ENCODE measurements around the gene ABCC4. TPM values are rescaled to one million over a fixed set of nuclear protein-coding genes. Genes with fewer than 3 reads are reported as not detected.

ABCC4 gene
- polyA plus RNA-seq, 1 donor from 2014 or later = 2.4 TPM

DNA sequence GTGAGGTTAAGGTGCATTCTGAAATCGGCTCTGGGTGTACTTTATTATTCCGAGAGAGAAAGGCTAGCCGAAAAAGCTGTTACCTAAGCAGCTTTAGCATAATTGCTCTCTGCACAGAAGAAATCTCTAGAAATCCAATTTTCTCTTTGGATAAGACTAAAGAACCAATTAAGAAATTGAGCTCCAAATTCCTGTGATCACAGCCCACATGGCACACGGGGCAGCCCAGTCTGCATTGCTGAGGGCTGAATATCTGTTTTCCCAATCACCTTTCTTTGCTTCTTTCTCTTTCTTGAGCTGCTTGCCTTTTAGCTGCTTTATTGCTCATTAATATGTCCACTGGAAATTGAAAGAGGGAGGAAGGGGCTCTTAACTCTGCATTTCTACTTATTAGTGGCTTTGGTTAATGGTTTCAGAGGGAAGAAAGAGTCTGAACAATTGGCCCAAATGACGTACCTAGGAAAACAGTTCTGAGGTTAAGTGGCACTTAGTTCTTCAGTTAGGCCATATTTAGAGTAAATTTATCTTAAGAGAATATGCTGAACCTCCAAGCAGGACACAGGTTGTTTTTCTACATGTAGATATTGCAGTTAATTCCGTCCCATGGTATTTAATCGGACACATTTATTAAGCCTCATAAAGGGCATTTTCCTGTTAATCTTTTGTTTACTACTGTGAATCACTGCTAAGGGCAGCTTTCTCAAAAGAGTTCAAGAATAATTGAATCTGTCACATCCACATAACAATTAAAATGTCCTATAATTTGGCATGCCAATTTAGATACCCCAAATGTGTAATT lies 265.7 kb downstream of the ABCC4 start:
- Histone ChIP-seq H3K27me3 (ENCODE audit: insufficient read depth, low read depth, low read length) (no peaks in the 10 kb centered on the region), H3K9ac (ENCODE audit: low read length) (no peak overlapping the region), H3K4me3 (ENCODE audit: low read length) (no peak overlapping the region), H3K79me2 (replicated peaks; ENCODE audit: insufficient read depth, low read length) (no peaks in the 10 kb centered on the region), H3K36me3 (ENCODE audit: insufficient read depth, low read length) (no peaks in the 10 kb centered on the region), H4K20me1 (ENCODE audit: insufficient read depth) (no peaks in the 10 kb centered on the region), H3K4me2 (ENCODE audit: low read length) (no peak overlapping the region), H2AFZ (ENCODE audit: low read depth, low read length) (no peak overlapping the region), H3F3A (ENCODE audit: insufficient read depth, low read length, poor library complexity, severe bottlenecking) (no peaks in the 10 kb centered on the region), H3K9me3 (ENCODE audit: low read length) (no peaks in the 10 kb centered on the region), H3K9me2 (ENCODE audit: insufficient read depth, low read length) (no peaks in the 10 kb centered on the region), H3K27ac (ENCODE audit: low read length) (no peak overlapping the region)
- TF ChIP-seq, protein P1, sequence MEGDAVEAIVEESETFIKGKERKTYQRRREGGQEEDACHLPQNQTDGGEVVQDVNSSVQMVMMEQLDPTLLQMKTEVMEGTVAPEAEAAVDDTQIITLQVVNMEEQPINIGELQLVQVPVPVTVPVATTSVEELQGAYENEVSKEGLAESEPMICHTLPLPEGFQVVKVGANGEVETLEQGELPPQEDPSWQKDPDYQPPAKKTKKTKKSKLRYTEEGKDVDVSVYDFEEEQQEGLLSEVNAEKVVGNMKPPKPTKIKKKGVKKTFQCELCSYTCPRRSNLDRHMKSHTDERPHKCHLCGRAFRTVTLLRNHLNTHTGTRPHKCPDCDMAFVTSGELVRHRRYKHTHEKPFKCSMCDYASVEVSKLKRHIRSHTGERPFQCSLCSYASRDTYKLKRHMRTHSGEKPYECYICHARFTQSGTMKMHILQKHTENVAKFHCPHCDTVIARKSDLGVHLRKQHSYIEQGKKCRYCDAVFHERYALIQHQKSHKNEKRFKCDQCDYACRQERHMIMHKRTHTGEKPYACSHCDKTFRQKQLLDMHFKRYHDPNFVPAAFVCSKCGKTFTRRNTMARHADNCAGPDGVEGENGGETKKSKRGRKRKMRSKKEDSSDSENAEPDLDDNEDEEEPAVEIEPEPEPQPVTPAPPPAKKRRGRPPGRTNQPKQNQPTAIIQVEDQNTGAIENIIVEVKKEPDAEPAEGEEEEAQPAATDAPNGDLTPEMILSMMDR (IDR thresholded peaks at IDR 0.05; ENCODE audit: poor library complexity, severe bottlenecking) = no peak
- TF ChIP-seq POLR2AphosphoS5 (IDR thresholded peaks at IDR 0.05) (no peak), MXI1 (conservative IDR thresholded peaks at IDR 0.05; ENCODE audit: poor library complexity, severe bottlenecking) (no peak), EP300 (conservative IDR thresholded peaks at IDR 0.05; ENCODE audit: poor library complexity, severe bottlenecking) (no peak)
- TF ChIP-seq, protein P2, sequence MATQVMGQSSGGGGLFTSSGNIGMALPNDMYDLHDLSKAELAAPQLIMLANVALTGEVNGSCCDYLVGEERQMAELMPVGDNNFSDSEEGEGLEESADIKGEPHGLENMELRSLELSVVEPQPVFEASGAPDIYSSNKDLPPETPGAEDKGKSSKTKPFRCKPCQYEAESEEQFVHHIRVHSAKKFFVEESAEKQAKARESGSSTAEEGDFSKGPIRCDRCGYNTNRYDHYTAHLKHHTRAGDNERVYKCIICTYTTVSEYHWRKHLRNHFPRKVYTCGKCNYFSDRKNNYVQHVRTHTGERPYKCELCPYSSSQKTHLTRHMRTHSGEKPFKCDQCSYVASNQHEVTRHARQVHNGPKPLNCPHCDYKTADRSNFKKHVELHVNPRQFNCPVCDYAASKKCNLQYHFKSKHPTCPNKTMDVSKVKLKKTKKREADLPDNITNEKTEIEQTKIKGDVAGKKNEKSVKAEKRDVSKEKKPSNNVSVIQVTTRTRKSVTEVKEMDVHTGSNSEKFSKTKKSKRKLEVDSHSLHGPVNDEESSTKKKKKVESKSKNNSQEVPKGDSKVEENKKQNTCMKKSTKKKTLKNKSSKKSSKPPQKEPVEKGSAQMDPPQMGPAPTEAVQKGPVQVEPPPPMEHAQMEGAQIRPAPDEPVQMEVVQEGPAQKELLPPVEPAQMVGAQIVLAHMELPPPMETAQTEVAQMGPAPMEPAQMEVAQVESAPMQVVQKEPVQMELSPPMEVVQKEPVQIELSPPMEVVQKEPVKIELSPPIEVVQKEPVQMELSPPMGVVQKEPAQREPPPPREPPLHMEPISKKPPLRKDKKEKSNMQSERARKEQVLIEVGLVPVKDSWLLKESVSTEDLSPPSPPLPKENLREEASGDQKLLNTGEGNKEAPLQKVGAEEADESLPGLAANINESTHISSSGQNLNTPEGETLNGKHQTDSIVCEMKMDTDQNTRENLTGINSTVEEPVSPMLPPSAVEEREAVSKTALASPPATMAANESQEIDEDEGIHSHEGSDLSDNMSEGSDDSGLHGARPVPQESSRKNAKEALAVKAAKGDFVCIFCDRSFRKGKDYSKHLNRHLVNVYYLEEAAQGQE (IDR thresholded peaks at IDR 0.05; ENCODE audit: borderline replicate concordance) = no peak

DNA sequence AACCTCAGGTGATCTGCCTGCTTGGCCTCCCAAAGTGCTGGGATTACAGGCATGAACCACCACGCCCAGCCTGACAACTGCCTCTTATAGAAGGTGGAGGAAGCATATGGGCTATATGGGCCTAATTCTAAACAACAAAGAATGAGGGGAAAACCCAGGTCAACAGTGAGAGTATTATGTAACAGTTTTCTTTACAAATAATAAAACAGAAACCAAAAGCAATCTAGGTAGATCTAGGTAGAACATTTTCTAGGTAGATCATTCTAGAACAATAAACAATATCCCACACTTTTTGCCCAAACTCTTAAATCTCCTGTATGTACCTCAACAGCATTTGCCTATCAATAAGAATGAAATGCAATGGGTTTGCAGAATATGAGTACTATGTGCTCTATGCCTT lies 267.4 kb downstream of the ABCC4 start:
- Histone ChIP-seq H3K27me3 (ENCODE audit: insufficient read depth, low read depth, low read length) (no peaks in the 10 kb centered on the region), H3K27ac (ENCODE audit: low read length) (peak overlapping the region; percentile 92), H3K4me3 (ENCODE audit: low read length) (no peak overlapping the region), H3K9ac (ENCODE audit: low read length) (no peak overlapping the region), H3K9me2 (ENCODE audit: insufficient read depth, low read length) (no peaks in the 10 kb centered on the region), H2AFZ (ENCODE audit: low read depth, low read length) (no peak overlapping the region), H4K20me1 (ENCODE audit: insufficient read depth) (no peaks in the 10 kb centered on the region), H3F3A (ENCODE audit: insufficient read depth, low read length, poor library complexity, severe bottlenecking) (no peaks in the 10 kb centered on the region), H3K79me2 (replicated peaks; ENCODE audit: insufficient read depth, low read length) (no peaks in the 10 kb centered on the region), H3K36me3 (ENCODE audit: insufficient read depth, low read length) (no peaks in the 10 kb centered on the region), H3K4me2 (ENCODE audit: low read length) (no peak overlapping the region), H3K9me3 (ENCODE audit: low read length) (no peaks in the 10 kb centered on the region)
- TF ChIP-seq EP300 (conservative IDR thresholded peaks at IDR 0.05; ENCODE audit: poor library complexity, severe bottlenecking) (no peak), RAD21 (conservative IDR thresholded peaks at IDR 0.05) (no peak), TAF1 (IDR thresholded peaks at IDR 0.05; ENCODE audit: low read depth) (no peak), POLR2AphosphoS5 (IDR thresholded peaks at IDR 0.05) (no peak), SMC3 (conservative IDR thresholded peaks at IDR 0.05; ENCODE audit: poor library complexity) (no peak)
- TF ChIP-seq, protein P2 (IDR thresholded peaks at IDR 0.05; ENCODE audit: borderline replicate concordance) = no peak

Measured in neural cell (in vitro differentiated cells).